ENCODE measurements around the gene CCDC178.

DNA sequence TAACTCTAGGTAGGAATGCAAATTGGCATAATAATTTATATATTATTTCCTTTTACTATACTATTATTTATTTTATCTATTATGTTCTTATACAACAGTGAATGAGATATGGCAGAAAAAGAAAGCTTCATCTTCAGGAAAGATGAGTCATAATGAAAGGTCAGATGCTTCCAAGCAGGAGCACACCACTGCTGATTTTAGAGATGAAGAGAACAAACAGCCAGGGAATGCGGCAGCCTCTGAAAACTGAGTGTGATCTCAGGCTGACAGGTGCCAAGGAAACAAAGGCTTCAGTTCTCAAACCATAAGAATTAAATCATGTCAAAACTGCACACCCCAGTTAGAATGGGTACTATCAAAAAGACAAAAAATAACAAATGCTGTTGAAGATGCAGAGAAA lies 149.0 kb downstream of the CCDC178 start:
- TF ChIP-seq EZH2 (IDR thresholded peaks at IDR 0.05; ENCODE audit: insufficient read depth, poor library complexity, severe bottlenecking) (no peak), EZH2phosphoT487 (IDR thresholded peaks at IDR 0.05; ENCODE audit: insufficient read depth, low read depth) (no peak)
